Measurements from ENCODE around the gene FBXL7.

Gene FBXL7

GRCh38 chr5:15499528-15500324, at the start of gene FBXL7:
Gene FBXL7 (plus strand): TSS chr5:15500180.
- DNase-seq, result no peak

GRCh38 chr5:15450473-15450872, 49.5 kb upstream of the FBXL7 start:
- no peak for DNase-seq

GRCh38 chr5:15450949-15451348, 49.0 kb upstream of the FBXL7 start:
- no peak for DNase-seq

DNA sequence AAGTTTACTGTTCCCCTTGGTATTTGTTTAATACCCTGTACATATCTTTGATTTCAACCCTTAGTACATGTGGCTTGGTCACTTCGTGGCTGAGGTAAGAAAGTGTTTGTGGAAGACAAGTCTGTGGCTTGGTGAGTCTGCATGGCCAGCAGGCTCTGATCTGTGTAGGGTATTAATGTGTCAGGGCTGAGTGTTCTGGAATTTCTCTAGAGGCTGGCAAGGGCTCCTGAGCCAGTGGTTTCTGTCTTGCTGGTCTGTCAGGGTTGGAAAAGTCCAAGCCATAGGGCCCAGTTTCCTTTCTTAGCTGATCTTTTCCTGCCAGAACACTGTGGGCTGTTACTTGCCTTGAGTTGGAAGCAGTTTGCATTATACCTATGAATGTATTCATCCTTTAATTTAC, 48.0 kb upstream of the FBXL7 start:
- DNase-seq, result no peak

- DNase-seq, result no peak
Observed at GRCh38 chr5:15452781-15453180, 47.2 kb upstream of the FBXL7 start.

- no peak for DNase-seq
Observed at GRCh38 chr5:15459200-15459599, 40.8 kb upstream of the FBXL7 start.

- no peak for DNase-seq
Observed at GRCh38 chr5:15463231-15463980, 36.6 kb upstream of the FBXL7 start.

DNA sequence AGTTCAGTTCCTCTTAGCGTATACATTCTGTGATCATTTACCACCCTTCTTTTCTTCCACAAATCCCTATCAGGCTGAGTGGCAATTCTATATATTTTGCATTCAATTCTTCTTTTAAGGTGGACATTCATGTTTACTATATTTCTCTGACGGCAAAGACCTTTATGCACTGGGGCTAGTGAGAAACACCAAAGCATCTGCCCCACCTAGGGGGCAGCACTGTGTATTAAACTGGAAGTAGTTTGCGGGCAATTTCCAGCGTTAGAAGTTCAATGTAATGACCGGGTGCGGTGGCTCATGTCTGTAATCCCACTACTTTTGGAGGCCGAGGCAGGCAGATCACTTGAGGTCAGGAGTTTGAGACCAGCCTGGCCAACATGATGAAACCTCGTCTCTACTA, 27.9 kb upstream of the FBXL7 start:
- DNase-seq, result no peak

GRCh38 chr5:15474143-15474719, 25.7 kb upstream of the FBXL7 start:
- DNase-seq, result no peak

- no peak for DNase-seq
Observed at GRCh38 chr5:15475367-15475766, 24.6 kb upstream of the FBXL7 start.

DNA sequence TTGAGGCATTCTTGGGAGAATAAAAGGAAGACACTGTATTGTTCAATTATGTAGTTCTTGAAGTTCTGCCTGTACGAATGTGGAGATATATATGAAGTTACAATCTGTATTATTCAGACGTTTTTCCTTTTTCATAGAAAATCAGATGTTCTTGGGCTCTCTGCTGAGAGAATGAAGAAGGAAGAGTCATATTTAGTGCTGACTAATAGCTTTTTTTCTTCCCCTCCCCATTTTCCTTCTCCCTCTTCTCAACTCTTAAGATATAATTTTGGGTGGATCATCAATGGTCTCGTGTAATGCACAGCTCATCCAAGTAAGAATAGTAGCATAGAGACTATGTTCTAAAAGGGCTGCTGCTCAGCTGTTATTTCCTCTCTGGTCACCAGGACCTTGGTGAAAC, 23.0 kb upstream of the FBXL7 start:
- DNase-seq, result no peak

GRCh38 chr5:15480436-15480835, 19.5 kb upstream of the FBXL7 start:
- no peak for DNase-seq

- no peak for DNase-seq
Observed at GRCh38 chr5:15483351-15484097, 16.5 kb upstream of the FBXL7 start.

DNA sequence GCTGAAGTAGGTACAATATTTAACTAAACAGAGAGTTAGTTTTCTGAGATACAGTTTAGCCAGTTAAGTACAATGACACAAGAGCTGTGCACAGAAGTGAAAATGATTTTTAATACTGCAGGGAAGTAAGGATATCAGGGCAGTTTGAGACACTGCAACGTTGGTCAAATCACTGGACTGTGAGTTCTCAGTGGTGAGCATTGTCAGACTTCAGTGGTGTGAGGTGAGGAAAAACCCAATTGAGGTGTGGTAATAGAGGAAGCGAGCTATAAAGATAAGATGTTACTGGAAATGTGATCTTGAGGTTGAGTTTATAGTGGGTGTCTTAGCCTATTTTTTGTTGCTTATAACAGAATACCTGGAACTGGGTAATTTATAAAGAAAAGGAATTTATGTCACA, 12.8 kb upstream of the FBXL7 start:
- no peak for DNase-seq

DNA sequence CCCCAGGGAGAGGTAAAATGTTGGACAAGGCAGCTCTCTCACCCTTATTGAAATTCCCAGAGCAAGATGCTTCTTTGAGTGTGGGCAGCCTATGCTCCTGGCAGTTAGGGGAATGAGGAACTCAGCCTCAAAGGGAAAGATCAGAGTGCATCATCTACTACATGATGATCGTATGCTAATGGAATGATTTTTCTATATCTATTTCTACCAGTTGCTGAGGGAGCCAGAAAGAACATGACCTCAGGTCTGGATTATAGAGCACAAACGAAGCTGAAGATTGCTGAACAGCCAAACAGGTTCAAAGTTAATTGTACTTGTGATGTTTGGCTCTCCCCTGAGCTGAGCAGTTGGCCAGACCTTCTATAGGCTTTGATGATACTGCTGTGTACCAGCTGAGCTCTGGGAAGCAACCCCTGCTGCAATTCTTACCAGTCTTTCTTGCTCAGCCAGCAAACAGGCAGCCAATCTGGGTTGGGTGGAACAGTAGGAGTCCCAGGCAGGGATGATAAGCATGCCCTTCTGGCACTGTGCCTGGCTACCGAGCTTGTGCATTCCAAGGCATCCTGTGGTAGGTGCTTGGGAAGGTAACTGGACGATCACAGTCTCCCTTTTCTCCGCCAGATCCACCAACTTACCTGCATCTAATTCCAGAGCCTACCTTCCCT, 10.3 kb upstream of the FBXL7 start:
- DNase-seq, result no peak

GRCh38 chr5:15492545-15492944, 7.4 kb upstream of the FBXL7 start:
- no peak for DNase-seq

GRCh38 chr5:15493501-15493900, 6.5 kb upstream of the FBXL7 start:
- DNase-seq, result no peak

- no peak for DNase-seq
Observed at GRCh38 chr5:15495026-15495425, 5.0 kb upstream of the FBXL7 start.

- no peak for DNase-seq
Observed at GRCh38 chr5:15496886-15497285, 3.1 kb upstream of the FBXL7 start.

DNA sequence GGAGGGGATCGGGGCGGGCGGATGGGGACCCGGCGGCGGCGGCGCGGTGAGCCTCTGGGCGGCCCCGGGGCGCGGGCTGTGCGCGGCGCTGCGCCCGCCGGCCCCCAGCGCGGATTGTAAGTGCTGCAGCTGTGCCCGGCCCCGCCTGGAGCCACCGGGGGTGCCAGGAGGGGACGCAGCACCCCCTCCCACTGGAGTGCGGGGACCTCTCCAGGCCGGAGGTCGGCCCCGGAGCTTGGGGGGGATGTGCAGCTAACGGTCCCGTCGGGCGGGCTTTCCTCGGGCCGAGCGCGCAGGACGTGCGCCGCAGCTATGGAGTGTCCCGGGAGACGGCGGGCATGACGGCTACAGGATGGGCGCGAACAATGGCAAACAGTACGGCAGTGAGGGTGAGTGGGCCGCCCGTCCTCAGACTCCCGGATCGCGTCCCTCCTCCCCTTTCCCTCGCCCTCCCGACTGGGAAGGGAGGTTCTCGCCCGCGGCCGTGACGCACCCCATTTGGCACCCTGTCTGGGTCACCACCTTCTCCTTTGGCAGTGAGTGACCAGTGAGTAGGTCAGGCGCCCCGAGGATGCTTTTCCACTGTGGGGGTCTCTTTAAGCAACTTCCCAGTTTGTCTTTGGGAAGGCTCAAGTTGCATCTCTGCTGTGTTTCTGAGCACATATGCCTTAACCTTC, 483 bp downstream of the FBXL7 start:
- DNase-seq, result no peak

DNA sequence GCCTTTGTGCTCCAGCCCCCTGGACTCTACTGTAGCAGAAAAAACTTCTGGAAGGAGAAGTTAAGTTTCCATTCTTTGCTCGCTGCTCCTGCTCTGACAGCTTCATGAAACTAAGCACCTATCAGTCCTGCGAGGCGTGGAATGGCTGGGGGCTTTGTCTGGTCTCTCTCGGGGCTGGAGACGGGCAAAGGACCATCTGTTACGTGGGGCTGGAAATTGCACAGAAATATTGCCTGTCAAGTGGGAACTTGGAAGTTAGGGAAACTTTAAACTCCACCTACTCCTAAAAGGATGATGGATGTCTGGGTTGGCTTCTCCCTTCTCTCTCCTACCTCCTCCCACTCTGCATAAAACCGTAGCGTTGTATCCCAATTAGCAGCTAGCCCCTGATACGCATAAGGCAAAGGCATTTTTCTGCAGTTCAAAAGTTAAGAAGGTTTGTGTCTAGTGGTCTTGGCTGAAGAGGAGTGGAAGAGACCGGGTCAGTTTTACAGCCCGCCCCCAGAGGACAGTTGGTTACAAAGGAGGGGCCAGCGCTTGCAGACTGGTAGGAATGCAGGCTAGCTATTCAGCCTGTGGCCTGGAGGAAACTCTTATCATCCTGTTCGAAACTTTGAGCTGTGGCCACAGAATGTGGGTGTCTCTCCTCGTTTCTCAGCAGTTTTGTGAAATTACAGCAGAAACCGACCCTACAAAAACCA, 1.3 kb downstream of the FBXL7 start:
- no peak for DNase-seq

DNA sequence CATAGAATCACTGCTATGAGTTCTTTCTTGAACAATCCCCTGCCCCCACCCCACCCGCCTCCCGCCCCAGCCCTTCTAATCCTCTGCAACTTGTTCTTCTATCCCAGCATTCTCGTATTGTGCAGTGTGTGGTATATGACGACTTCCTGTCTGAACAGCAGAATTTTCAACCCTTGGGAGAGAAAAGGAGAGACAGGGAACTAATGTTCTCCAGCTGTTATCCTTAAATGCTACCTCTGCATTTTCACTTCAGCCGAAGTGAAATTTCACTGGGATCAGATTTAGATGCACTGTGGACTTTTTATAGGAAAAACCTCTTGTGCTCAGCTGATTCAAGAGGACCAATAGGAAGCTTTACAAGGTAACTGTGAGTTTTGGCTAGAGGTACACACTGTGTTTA, 2.2 kb downstream of the FBXL7 start:
- DNase-seq, result no peak

Data from stimulated activated CD4-positive, alpha-beta T cell treated with anti-CD3 and anti-CD28 coated beads, Interleukin-1b, Interleukin-23, amount 100 ng/mL, for 48 hours (primary cell).